ENCODE measurements around the gene SLC15A2.
"Not testable (repeated sequence)": the region's sequence is repeated elsewhere in the genome, so short reads cannot be mapped to it uniquely, and the experiment has no call there.

SLC15A2 gene

GRCh38 chr3:121894301-121894990 lies at the start of gene SLC15A2:
TSS of gene SLC15A2 (plus strand) at chr3:121894401. CDS start at chr3:121894477, 76 bp downstream.
- no peak for DNase-seq

GRCh38 chr3:121844892-121845291 lies 49.3 kb upstream of the SLC15A2 start:
- no peak for DNase-seq

- no peak for DNase-seq
These were observed 41.9 kb upstream of the SLC15A2 start for GRCh38 chr3:121852256-121852655.

GRCh38 chr3:121855555-121855954 lies 38.6 kb upstream of the SLC15A2 start:
- DNase-seq = peak; percentile 30

GRCh38 chr3:121857778-121858177 lies 36.4 kb upstream of the SLC15A2 start:
- not testable (repeated sequence) for DNase-seq

GRCh38 chr3:121863247-121863646 lies 31.0 kb upstream of the SLC15A2 start:
- not testable (repeated sequence) for DNase-seq

GRCh38 chr3:121863801-121864200 lies 30.4 kb upstream of the SLC15A2 start:
- DNase-seq = no peak

GRCh38 chr3:121869736-121870135 lies 24.5 kb upstream of the SLC15A2 start:
- no peak for DNase-seq

- no peak for DNase-seq
These were observed 23.5 kb upstream of the SLC15A2 start for GRCh38 chr3:121870717-121871116.

GRCh38 chr3:121871430-121871829 lies 22.8 kb upstream of the SLC15A2 start:
- no peak for DNase-seq

GRCh38 chr3:121878411-121878810 lies 15.8 kb upstream of the SLC15A2 start:
- no peak for DNase-seq

GRCh38 chr3:121883507-121883906 lies 10.7 kb upstream of the SLC15A2 start:
- DNase-seq = peak; percentile 11

GRCh38 chr3:121885386-121885785 lies 8.8 kb upstream of the SLC15A2 start:
- DNase-seq = no peak

- no peak for DNase-seq
These were observed 920 bp downstream of the SLC15A2 start for GRCh38 chr3:121895121-121895520.

- no peak for DNase-seq
These were observed 1.5 kb downstream of the SLC15A2 start for GRCh38 chr3:121895736-121896135.

- no peak for DNase-seq
These were observed 2.6 kb downstream of the SLC15A2 start for GRCh38 chr3:121896823-121897222.

- DNase-seq = no peak
These were observed 3.1 kb downstream of the SLC15A2 start for GRCh38 chr3:121897296-121897695.

- no peak for DNase-seq
These were observed 19.2 kb downstream of the SLC15A2 start for GRCh38 chr3:121913305-121913990.

- DNase-seq = no peak
These were observed 20.1 kb downstream of the SLC15A2 start for GRCh38 chr3:121914081-121914998.

GRCh38 chr3:121916189-121916588 lies 22.0 kb downstream of the SLC15A2 start:
- DNase-seq = no peak

GRCh38 chr3:121918779-121919483 lies 24.7 kb downstream of the SLC15A2 start:
- no peak for DNase-seq

GRCh38 chr3:121924734-121925133 lies 30.5 kb downstream of the SLC15A2 start:
- DNase-seq = no peak

- DNase-seq = no peak
These were observed 32.2 kb downstream of the SLC15A2 start for GRCh38 chr3:121926380-121926779.
